ENCODE results near the gene CHRNB4.

CHRNB4 gene

DNA sequence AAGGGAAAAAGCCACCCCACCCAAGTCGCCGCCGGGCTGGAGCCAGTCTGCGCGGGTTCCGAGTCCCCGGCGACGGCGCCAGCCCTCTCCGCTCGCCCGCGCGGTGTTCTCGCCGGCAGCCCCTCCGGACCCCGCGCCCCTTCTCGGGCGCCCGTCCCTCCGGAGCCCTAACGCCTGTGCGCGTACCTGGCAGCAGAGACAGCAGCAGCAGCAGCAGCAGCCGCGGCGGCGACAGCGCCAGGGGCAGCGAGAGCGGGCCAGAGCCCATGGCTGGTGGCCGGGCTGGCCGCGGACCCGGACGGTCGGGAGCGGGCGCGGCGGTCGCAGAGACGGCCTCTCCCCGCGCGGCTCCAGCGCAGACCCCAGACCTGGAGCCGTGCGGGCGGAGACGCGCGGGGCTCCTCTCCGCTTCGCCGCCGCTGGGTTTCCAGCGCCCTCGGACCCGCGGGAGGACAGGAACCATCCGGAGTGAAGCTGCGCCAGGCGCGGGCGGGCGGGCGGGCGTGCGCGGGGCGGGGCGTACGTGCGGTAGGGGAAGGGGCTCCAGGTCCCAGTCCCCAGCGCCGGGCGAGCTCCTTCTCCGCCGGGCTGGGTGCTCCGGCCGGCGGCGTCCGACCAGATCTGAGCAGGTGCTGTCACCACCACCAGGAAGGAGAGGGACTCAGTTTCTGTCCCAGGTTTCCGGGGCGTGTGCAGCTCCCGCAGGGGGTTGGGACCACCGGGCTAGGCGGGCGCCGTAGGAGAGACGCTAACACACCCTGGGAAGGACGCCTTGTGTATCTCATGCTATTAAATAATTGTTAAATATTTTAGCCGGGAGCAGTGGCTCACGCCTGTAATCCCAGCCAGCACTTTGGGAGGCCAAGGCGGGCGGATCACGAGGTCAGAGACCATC lies 20.2 kb downstream of the CHRNB4 start, which contains the start of gene CHRNA3:
CHRNA3 (minus strand) TSS at position 470 of the 895 bp plus-strand sequence; CDS start at position 268, 202 bp downstream.
- CTCF ChIA-PET: interaction anchor here (0.5 to 7.5 kb wide), 16 partner anchors 10 to 509 kb away, joined by 3 to 91 read pairs (median 3); no protein-coding TSS in a partner anchor
- H3K4me3 ChIP-seq (ENCODE audit: low read depth, low read length): peak within 1 kb of the TSS; percentile 49
- peak; percentile 73; the same call in 1 of the 2 replicates for TF ChIP-seq ZSCAN30 (tag by site-specific recombination; IDR thresholded peaks at IDR 0.05)
- TF ChIP-seq, protein P1, sequence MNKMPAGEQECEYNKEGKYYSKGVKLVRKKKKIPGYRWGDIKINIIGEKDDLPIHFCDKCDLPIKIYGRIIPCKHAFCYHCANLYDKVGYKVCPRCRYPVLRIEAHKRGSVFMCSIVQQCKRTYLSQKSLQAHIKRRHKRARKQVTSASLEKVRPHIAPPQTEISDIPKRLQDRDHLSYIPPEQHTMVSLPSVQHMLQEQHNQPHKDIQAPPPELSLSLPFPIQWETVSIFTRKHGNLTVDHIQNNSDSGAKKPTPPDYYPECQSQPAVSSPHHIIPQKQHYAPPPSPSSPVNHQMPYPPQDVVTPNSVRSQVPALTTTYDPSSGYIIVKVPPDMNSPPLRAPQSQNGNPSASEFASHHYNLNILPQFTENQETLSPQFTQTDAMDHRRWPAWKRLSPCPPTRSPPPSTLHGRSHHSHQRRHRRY (tag by site-specific recombination; IDR thresholded peaks at IDR 0.05): no peak
- TF ChIP-seq ZNF843 (tag by site-specific recombination; IDR thresholded peaks at IDR 0.05): no peak
- TF ChIP-seq ZNF521 (tag by site-specific recombination; IDR thresholded peaks at IDR 0.05): no peak
- TF ChIP-seq, protein P2, sequence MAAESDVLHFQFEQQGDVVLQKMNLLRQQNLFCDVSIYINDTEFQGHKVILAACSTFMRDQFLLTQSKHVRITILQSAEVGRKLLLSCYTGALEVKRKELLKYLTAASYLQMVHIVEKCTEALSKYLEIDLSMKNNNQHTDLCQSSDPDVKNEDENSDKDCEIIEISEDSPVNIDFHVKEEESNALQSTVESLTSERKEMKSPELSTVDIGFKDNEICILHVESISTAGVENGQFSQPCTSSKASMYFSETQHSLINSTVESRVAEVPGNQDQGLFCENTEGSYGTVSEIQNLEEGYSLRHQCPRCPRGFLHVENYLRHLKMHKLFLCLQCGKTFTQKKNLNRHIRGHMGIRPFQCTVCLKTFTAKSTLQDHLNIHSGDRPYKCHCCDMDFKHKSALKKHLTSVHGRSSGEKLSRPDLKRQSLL (tag by site-specific recombination; IDR thresholded peaks at IDR 0.05): peak; percentile 76
- TF ChIP-seq ZBTB20 (tag by site-specific recombination; IDR thresholded peaks at IDR 0.05): 0 out of 2 replicates have a peak, but pooled peaks have one; percentile 18
- TF ChIP-seq SETDB1 (IDR thresholded peaks at IDR 0.05; ENCODE audit: insufficient read length, low read length): no peak
- TF ChIP-seq ZNF837 (tag by site-specific recombination; IDR thresholded peaks at IDR 0.05): no peak
- TF ChIP-seq ZBTB8A (tag by site-specific recombination; IDR thresholded peaks at IDR 0.05): peak; percentile 91; the same call in 1 of the 2 replicates
- TF ChIP-seq, protein P3, sequence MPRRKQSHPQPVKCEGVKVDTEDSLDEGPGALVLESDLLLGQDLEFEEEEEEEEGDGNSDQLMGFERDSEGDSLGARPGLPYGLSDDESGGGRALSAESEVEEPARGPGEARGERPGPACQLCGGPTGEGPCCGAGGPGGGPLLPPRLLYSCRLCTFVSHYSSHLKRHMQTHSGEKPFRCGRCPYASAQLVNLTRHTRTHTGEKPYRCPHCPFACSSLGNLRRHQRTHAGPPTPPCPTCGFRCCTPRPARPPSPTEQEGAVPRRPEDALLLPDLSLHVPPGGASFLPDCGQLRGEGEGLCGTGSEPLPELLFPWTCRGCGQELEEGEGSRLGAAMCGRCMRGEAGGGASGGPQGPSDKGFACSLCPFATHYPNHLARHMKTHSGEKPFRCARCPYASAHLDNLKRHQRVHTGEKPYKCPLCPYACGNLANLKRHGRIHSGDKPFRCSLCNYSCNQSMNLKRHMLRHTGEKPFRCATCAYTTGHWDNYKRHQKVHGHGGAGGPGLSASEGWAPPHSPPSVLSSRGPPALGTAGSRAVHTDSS (tag by site-specific recombination; IDR thresholded peaks at IDR 0.05): no peak
- TF ChIP-seq ZNF211 (tag by site-specific recombination; IDR thresholded peaks at IDR 0.05; ENCODE audit: low read depth): no peak
- peak; percentile 62 for TF ChIP-seq ZNF335 (tag by site-specific recombination; conservative IDR thresholded peaks at IDR 0.05)
- TF ChIP-seq SP2 (tag by site-specific recombination; IDR thresholded peaks at IDR 0.05): peak; percentile 37
- TF ChIP-seq, protein P4, sequence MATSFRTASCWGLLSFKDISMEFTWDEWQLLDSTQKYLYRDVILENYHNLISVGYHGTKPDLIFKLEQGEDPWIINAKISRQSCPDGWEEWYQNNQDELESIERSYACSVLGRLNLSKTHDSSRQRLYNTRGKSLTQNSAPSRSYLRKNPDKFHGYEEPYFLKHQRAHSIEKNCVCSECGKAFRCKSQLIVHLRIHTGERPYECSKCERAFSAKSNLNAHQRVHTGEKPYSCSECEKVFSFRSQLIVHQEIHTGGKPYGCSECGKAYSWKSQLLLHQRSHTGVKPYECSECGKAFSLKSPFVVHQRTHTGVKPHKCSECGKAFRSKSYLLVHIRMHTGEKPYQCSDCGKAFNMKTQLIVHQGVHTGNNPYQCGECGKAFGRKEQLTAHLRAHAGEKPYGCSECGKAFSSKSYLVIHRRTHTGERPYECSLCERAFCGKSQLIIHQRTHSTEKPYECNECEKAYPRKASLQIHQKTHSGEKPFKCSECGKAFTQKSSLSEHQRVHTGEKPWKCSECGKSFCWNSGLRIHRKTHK (tag by site-specific recombination; IDR thresholded peaks at IDR 0.05): no peak
- no peak for TF ChIP-seq ZNF169 (tag by site-specific recombination; IDR thresholded peaks at IDR 0.05)
- no peak for TF ChIP-seq ZNF248 (tag by site-specific recombination; IDR thresholded peaks at IDR 0.05)
- no peak for TF ChIP-seq ZNF623 (tag by site-specific recombination; IDR thresholded peaks at IDR 0.05)
- no peak for TF ChIP-seq ZNF791 (tag by site-specific recombination; IDR thresholded peaks at IDR 0.05)
- no peak for TF ChIP-seq KLF8 (tag by site-specific recombination; IDR thresholded peaks at IDR 0.05)
- TF ChIP-seq, protein P5, sequence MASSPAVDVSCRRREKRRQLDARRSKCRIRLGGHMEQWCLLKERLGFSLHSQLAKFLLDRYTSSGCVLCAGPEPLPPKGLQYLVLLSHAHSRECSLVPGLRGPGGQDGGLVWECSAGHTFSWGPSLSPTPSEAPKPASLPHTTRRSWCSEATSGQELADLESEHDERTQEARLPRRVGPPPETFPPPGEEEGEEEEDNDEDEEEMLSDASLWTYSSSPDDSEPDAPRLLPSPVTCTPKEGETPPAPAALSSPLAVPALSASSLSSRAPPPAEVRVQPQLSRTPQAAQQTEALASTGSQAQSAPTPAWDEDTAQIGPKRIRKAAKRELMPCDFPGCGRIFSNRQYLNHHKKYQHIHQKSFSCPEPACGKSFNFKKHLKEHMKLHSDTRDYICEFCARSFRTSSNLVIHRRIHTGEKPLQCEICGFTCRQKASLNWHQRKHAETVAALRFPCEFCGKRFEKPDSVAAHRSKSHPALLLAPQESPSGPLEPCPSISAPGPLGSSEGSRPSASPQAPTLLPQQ (tag by site-specific recombination; IDR thresholded peaks at IDR 0.05): no peak
- TF ChIP-seq ZNF510 (tag by site-specific recombination; IDR thresholded peaks at IDR 0.05; ENCODE audit: insufficient replicate concordance): no peak
- TF ChIP-seq ZNF202 (tag by site-specific recombination; IDR thresholded peaks at IDR 0.05; ENCODE audit: borderline replicate concordance): no peak
- no peak for TF ChIP-seq ZNF792 (tag by site-specific recombination; IDR thresholded peaks at IDR 0.05)
- TF ChIP-seq SP7 (tag by site-specific recombination; IDR thresholded peaks at IDR 0.05): no peak
- no peak for TF ChIP-seq ZNF2 (tag by site-specific recombination; IDR thresholded peaks at IDR 0.05)
- TF ChIP-seq ZSCAN23 (tag by site-specific recombination; IDR thresholded peaks at IDR 0.05): no peak
- no peak for TF ChIP-seq ZNF76 (tag by site-specific recombination; IDR thresholded peaks at IDR 0.05; ENCODE audit: borderline replicate concordance, low read depth)
- no peak for TF ChIP-seq ZNF629 (tag by site-specific recombination; IDR thresholded peaks at IDR 0.05)
- TF ChIP-seq, protein P6, sequence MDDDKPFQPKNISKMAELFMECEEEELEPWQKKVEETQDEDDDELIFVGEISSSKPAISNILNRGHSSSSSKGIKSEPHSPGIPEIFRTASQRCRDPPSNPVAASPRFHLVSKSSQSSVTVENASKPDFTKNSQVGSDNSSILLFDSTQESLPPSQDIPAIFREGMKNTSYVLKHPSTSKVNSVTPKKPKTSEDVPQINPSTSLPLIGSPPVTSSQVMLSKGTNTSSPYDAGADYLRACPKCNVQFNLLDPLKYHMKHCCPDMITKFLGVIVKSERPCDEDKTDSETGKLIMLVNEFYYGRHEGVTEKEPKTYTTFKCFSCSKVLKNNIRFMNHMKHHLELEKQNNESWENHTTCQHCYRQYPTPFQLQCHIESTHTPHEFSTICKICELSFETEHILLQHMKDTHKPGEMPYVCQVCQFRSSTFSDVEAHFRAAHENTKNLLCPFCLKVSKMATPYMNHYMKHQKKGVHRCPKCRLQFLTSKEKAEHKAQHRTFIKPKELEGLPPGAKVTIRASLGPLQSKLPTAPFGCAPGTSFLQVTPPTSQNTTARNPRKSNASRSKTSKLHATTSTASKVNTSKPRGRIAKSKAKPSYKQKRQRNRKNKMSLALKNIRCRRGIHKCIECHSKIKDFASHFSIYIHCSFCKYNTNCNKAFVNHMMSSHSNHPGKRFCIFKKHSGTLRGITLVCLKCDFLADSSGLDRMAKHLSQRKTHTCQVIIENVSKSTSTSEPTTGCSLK (tag by site-specific recombination; IDR thresholded peaks at IDR 0.05): no peak
- no peak for TF ChIP-seq ZNF624 (tag by site-specific recombination; IDR thresholded peaks at IDR 0.05)

More for the DNA sequence above, 20.2 kb downstream of the CHRNB4 start, which contains the start of gene CHRNA3:
- POLR2A ChIA-PET: no interaction called here
- H3K9me3 ChIP-seq (ENCODE audit: control insufficient read depth, insufficient read depth, low read depth, low read length): no peaks in the 10 kb centered on the region
- no peaks in the 10 kb centered on the region for H3K4me1 ChIP-seq (ENCODE audit: control insufficient read depth, insufficient read depth, low read length)
- H3K27ac ChIP-seq (ENCODE audit: extremely low read depth, low read depth, low read length): no peak within 1 kb of the TSS; the same call in 1 of the 2 replicates
- no peaks in the 10 kb centered on the region for H3K36me3 ChIP-seq (ENCODE audit: control insufficient read depth in 2 of 2, insufficient read depth in 1 of 2, low read length in 2 of 2)

Data from HEK293 (cell line).